Loucy (cell line): ENCODE results near the gene ADAM23.

Experiments used
- H2AFZ ChIP-seq: fragments of 200-600 bp; sonication (generic); 2 replicates; pipeline ENCODE4 v1.6.0; 2016; ENCODE audit warnings: antibody characterized with exemption, mild to moderate bottlenecking, low read length, moderate library complexity
- H3F3A ChIP-seq: fragments of 200-600 bp; 2 replicates; pipeline ENCODE4 v1.6.0; 2016; ENCODE audit warnings: antibody characterized with exemption, low read depth, mild to moderate bottlenecking
- H3K27me3 ChIP-seq: fragments of 200-600 bp; sonication (generic); 2 replicates; pipeline ENCODE4 v1.6.1; 2014; ENCODE audit warnings: low read length, mild to moderate bottlenecking; ENCODE audit not compliant: insufficient read depth, poor library complexity, severe bottlenecking
- H3K36me3 ChIP-seq: fragments of 200-600 bp; sonication (generic); 2 replicates; pipeline ENCODE4 v1.6.1; 2016; ENCODE audit warnings: low read length; ENCODE audit not compliant: insufficient read depth
- H3K4me1 ChIP-seq: fragments of 200-600 bp; sonication (generic); 2 replicates; pipeline ENCODE4 v1.5.1; 2014; ENCODE audit warnings: low read length, mild to moderate bottlenecking; ENCODE audit not compliant: insufficient read depth, poor library complexity, severe bottlenecking
- H3K4me2 ChIP-seq: fragments of 200-600 bp; sonication (generic); 2 replicates; pipeline ENCODE4 v1.6.0; 2014; ENCODE audit warnings: antibody characterized with exemption, low read length, low read depth, mild to moderate bottlenecking; ENCODE audit not compliant: poor library complexity, severe bottlenecking
- H3K4me3 ChIP-seq: fragments of 200-600 bp; sonication (generic); 2 replicates; pipeline ENCODE4 v1.5.1; 2014; ENCODE audit warnings: low read length, mild to moderate bottlenecking, mixed read lengths; ENCODE audit not compliant: poor library complexity, severe bottlenecking
- H3K79me2 ChIP-seq: fragments of 200-600 bp; sonication (generic); 2 replicates; pipeline ENCODE4 v1.6.1; 2014; ENCODE audit warnings: low read length; ENCODE audit not compliant: insufficient read depth
- H3K9ac ChIP-seq: fragments of 200-600 bp; sonication (generic); 2 replicates; pipeline ENCODE4 v1.6.0; 2014; ENCODE audit warnings: mild to moderate bottlenecking, low read depth, low read length, moderate library complexity; ENCODE audit not compliant: poor library complexity, severe bottlenecking
- H3K9me2 ChIP-seq: fragments of 200-600 bp; sonication (generic); replicated peaks from 2 replicates; pipeline ENCODE4 v1.6.1; 2016; ENCODE audit warnings: low read depth, low read length, mixed read lengths
- H3K9me3 ChIP-seq: fragments of 200-600 bp; sonication (generic); 2 replicates; pipeline ENCODE4 v1.6.1; 2014; ENCODE audit warnings: mild to moderate bottlenecking, antibody characterized with exemption, low read length, low read depth; ENCODE audit not compliant: insufficient read depth
- H4K20me1 ChIP-seq: fragments of 200-600 bp; sonication (generic); 2 replicates; pipeline ENCODE4 v1.6.0; 2014; ENCODE audit warnings: antibody characterized with exemption, low read length, mild to moderate bottlenecking; ENCODE audit not compliant: insufficient read depth, poor library complexity, severe bottlenecking
- EZH2phosphoT487 ChIP-seq: fragments of 200-600 bp; IDR thresholded peaks from 2 replicates; pipeline ENCODE4 v1.6.1; 2018; ENCODE audit warnings: antibody characterized with exemption, mild to moderate bottlenecking, moderate library complexity, borderline replicate concordance
- TF ChIP-seq, protein P1 (sequence below): fragments of 200-600 bp; sonication (generic); conservative IDR thresholded peaks from 2 replicates; pipeline ENCODE4 v1.5.1; 2014; ENCODE audit warnings: mild to moderate bottlenecking, antibody characterized with exemption, low read length

The ADAM23 gene

DNA sequence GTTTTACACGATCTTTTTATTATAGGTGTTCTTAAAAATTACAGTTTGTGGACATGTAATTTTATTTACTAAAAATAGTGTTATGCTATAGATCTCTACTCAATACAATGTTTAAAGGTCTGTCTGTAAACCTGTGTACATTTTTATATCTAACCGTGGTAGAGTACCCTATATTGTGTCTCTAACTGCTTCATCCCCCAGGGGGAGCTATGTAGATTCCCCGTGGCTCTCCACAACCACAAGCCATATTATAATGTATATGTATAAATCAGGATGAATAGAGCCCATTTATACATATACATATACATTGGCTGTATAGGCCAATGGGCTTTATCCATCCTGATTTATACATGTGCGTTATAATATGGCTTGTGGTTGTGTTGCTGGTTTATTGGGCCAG, 59.4 kb downstream of the ADAM23 start:
- no peaks in the 10 kb centered on the region for H4K20me1 ChIP-seq
- no peaks in the 10 kb centered on the region for H3K79me2 ChIP-seq
- no peaks in the 10 kb centered on the region for H3K9me2 ChIP-seq
- H3K4me3 ChIP-seq: no peak overlapping the region
- no peak overlapping the region for H3K4me2 ChIP-seq
- H3K36me3 ChIP-seq: no peaks in the 10 kb centered on the region
- H3F3A ChIP-seq: no peaks in the 10 kb centered on the region
- no peaks in the 10 kb centered on the region for H3K4me1 ChIP-seq
- H3K9ac ChIP-seq: no peak overlapping the region
- no peaks in the 10 kb centered on the region for H3K9me3 ChIP-seq
- no peak overlapping the region for H2AFZ ChIP-seq
- no peak for TF ChIP-seq EZH2phosphoT487
- TF ChIP-seq, protein P1, sequence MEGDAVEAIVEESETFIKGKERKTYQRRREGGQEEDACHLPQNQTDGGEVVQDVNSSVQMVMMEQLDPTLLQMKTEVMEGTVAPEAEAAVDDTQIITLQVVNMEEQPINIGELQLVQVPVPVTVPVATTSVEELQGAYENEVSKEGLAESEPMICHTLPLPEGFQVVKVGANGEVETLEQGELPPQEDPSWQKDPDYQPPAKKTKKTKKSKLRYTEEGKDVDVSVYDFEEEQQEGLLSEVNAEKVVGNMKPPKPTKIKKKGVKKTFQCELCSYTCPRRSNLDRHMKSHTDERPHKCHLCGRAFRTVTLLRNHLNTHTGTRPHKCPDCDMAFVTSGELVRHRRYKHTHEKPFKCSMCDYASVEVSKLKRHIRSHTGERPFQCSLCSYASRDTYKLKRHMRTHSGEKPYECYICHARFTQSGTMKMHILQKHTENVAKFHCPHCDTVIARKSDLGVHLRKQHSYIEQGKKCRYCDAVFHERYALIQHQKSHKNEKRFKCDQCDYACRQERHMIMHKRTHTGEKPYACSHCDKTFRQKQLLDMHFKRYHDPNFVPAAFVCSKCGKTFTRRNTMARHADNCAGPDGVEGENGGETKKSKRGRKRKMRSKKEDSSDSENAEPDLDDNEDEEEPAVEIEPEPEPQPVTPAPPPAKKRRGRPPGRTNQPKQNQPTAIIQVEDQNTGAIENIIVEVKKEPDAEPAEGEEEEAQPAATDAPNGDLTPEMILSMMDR: no peak
- no peaks in the 10 kb centered on the region for H3K27me3 ChIP-seq

DNA sequence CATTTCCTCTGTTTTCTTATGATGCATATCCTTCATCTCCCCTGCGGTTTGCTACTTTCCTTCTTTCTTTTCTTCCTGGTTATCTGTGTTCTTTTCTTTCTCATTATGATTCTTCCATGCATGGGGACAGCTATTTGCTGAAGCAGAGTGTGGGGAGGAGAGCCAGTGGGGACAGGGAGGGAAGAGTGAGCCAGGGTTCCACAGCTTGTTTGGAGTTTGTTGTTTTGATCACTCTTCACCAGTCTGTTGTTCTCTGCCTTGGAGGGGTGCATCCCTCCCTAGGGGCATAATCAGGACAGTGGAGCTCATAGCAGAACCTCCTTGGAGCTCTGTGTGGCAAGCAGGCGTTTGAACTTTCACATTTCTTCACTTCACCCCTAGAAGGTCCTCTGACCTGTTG, 68.0 kb downstream of the ADAM23 start:
- Histone ChIP-seq H2AFZ (0 out of 2 replicates have a peak overlapping the region, but pooled peaks have one; percentile 22), H3K79me2 (no peaks in the 10 kb centered on the region), H3K9ac (no peak overlapping the region), H4K20me1 (no peaks in the 10 kb centered on the region), H3K9me2 (no peaks in the 10 kb centered on the region), H3K9me3 (no peaks in the 10 kb centered on the region), H3K36me3 (no peaks in the 10 kb centered on the region), H3K4me3 (no peak overlapping the region), H3K4me1 (peaks cover 15% of the 10 kb centered on the region), H3K4me2 (no peak overlapping the region), H3K27me3 (no peaks in the 10 kb centered on the region), H3F3A (no peaks in the 10 kb centered on the region)
- TF ChIP-seq, protein P1: no peak
- TF ChIP-seq EZH2phosphoT487: no peak

DNA sequence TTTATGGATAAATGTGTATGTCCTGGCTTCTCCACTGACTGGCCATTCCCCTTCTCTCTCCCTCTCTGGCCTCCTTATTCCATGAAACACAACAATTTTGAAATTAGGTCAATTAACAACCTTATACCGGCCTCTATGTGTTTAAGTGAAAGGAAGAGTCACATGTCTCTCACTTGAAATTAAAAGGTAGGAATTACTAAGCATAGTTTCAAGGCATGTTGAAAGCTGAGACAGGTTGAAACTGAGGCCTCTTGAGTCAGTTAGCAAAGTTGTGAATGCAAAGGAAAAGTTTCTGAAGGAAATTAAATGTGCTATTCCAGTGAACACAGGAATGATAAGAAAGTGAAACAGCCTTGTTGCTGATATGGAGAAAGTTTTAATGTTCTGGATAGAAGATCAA, 69.7 kb downstream of the ADAM23 start:
- Histone ChIP-seq H3K36me3 (no peaks in the 10 kb centered on the region), H3K4me2 (no peak overlapping the region), H3F3A (no peaks in the 10 kb centered on the region), H3K27me3 (no peaks in the 10 kb centered on the region), H2AFZ (no peak overlapping the region), H3K9ac (no peak overlapping the region), H3K79me2 (no peaks in the 10 kb centered on the region), H3K4me1 (peaks cover 15% of the 10 kb centered on the region), H3K4me3 (no peak overlapping the region), H3K9me2 (no peaks in the 10 kb centered on the region), H3K9me3 (no peaks in the 10 kb centered on the region), H4K20me1 (no peaks in the 10 kb centered on the region)
- TF ChIP-seq, protein P1: no peak
- TF ChIP-seq EZH2phosphoT487: no peak
